ENCODE results near the gene SPINT2. TPM values are rescaled to one million over a fixed set of nuclear protein-coding genes. Genes with fewer than 3 reads are reported as not detected.

SPINT2 gene
- total RNA-seq, 2 donors from 2014 or later = 6.9 to 9.1 TPM

DNA sequence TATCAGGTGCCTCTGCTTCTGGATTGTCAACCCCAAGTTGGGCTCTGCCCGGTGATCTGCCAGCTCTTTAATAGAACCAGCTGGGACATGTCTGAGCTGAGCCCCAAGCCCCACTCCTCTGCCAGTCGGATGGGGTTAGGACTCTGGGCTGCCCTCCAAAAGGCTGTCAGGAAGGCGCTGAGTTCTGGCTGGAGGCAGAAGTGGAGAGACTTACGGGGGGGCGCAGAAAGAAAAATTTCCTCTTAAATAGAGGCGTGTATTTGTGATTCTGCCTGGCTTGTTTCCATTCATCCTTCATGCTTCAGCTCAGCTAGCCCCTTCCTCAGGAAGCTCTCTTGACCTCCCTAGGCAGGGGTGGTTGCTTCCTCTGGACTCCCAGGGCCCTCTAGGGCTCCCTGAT lies 54.3 kb downstream of the SPINT2 start:
- Mint-ChIP-seq H3K27me3 (peaks cover 0 to 2% of the 10 kb centered on the region in 2 donors), H3K36me3 (no peaks in the 10 kb centered on the region), H3K27ac (no peak overlapping the region), H3K4me1 (ENCODE audit: low read depth in 2 of 2) (peaks cover 27 to 35% of the 10 kb centered on the region in 2 donors), H3K9me3 (no peaks in the 10 kb centered on the region), H3K4me3 (peak overlapping the region; percentile 72)
- DNase-seq (ENCODE audit: low spot score) = no peak
- no peak for ATAC-seq

DNA sequence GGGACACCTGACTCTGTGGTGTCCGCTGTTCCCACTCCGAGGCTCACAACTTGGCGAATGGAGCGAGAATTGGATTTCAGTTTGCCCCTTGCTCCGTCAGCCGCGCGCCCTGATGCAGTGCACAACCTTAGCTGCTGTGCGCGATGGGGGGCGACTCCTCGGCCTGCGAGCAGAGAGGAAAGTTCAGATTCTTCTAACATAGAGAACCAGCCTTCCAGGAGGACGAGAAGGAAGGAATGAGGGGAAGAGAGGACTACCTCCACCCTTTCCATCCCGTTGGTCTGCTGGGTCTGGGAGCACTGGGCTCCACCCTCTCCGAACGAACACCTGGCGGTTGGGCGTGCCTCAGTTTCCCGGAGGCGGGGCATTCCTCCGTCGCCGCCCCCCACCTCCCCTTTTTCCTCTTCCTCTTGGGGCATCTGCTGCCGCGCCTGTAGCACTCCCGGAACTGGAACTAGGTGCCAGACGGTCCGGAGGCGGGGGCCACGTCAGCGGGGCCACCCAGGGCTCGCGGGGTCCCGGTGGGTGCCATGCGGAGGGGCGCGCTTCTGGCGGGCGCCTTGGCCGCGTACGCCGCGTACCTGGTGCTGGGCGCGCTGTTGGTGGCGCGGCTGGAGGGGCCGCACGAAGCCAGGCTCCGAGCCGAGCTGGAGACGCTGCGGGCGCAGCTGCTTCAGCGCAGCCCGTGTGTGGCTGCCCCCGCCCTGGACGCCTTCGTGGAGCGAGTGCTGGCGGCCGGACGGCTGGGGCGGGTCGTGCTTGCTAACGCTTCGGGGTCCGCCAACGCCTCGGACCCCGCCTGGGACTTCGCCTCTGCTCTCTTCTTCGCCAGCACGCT lies 55.3 kb downstream of the SPINT2 start, which contains the start of gene KCNK6:
KCNK6 (plus strand) TSS at position 425 of the 838 bp plus-strand sequence; CDS start at position 531, 106 bp downstream.
- Mint-ChIP-seq H3K27ac (peak within 1 kb of the TSS; percentile 49 to 55), H3K36me3 (no peaks in the 10 kb centered on the region), H3K9me3 (no peaks in the 10 kb centered on the region), H3K4me3 (peak within 1 kb of the TSS; percentile 72), H3K27me3 (peaks cover 0 to 2% of the 10 kb centered on the region in 2 donors), H3K4me1 (ENCODE audit: low read depth in 2 of 2) (peaks cover 27 to 35% of the 10 kb centered on the region in 2 donors)
- ATAC-seq (no peak), DNase-seq (ENCODE audit: low spot score) (peak; percentile 73)

GRCh38 chr19:38320969-38321339 lies 56.6 kb downstream of the SPINT2 start:
- Mint-ChIP-seq H3K9me3 (no peaks in the 10 kb centered on the region), H3K27ac (peak overlapping the region; percentile 49 to 55), H3K4me3 (peak overlapping the region; percentile 72), H3K36me3 (no peaks in the 10 kb centered on the region), H3K27me3 (peaks cover 0 to 2% of the 10 kb centered on the region in 2 donors), H3K4me1 (ENCODE audit: low read depth in 2 of 2) (peaks cover 24 to 35% of the 10 kb centered on the region in 2 donors)
- ATAC-seq (no peak), DNase-seq (ENCODE audit: low spot score) (no peak)

- no peak for DNase-seq (ENCODE audit: low spot score)
- Mint-ChIP-seq H3K4me1 (ENCODE audit: low read depth in 2 of 2) (peaks cover 22 to 33% of the 10 kb centered on the region in 2 donors), H3K4me3 (no peak overlapping the region), H3K36me3 (no peaks in the 10 kb centered on the region), H3K9me3 (no peaks in the 10 kb centered on the region), H3K27ac (peak overlapping the region in 1 of 2 donors; percentile 55), H3K27me3 (peaks cover 0 to 2% of the 10 kb centered on the region in 2 donors)
- no peak for ATAC-seq
Measured at GRCh38 chr19:38321646-38322196, 57.3 kb downstream of the SPINT2 start.

- ATAC-seq = no peak
- Mint-ChIP-seq H3K4me1 (ENCODE audit: low read depth in 2 of 2) (peaks cover 12 to 23% of the 10 kb centered on the region in 2 donors), H3K9me3 (no peaks in the 10 kb centered on the region), H3K27me3 (peaks cover 0 to 2% of the 10 kb centered on the region in 2 donors), H3K36me3 (peaks cover 7% of the 10 kb centered on the region), H3K4me3 (no peak overlapping the region), H3K27ac (no peak overlapping the region)
- peak; percentile 29 for DNase-seq (ENCODE audit: low spot score)
Measured at GRCh38 chr19:38323291-38323690, 58.9 kb downstream of the SPINT2 start.

DNA sequence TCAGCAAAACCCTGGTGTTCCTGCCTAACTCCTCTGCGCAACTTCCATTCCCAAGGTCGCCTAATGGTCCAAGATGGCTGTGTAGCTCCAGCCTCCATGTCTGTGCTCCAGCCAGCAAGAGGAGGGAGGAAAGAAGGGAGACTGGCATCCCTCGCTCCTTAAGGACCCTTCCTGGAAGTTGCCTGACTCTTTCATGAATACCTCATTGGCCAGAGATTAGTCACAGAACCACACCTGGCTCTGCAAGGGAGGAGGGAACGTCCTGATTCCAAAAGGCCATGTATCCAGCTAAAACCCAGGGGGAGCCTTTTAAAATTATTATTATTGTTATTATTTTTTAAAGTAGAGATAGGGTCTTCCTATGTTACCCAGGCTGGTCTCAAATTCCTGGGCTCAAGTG lies 60.1 kb downstream of the SPINT2 start:
- no peaks in the 10 kb centered on the region for H3K9me3 Mint-ChIP-seq
- peaks cover 0 to under 1% of the 10 kb centered on the region in 2 donors for H3K27me3 Mint-ChIP-seq
- ATAC-seq (no peak), DNase-seq (ENCODE audit: low spot score) (no peak)
- H3K27ac Mint-ChIP-seq = no peak overlapping the region
- no peak overlapping the region for H3K4me3 Mint-ChIP-seq
- H3K36me3 Mint-ChIP-seq = peaks cover 11% of the 10 kb centered on the region
- H3K4me1 Mint-ChIP-seq (ENCODE audit: low read depth in 2 of 2) = peaks cover 6 to 19% of the 10 kb centered on the region in 2 donors

GRCh38 chr19:38326591-38326990 lies 62.2 kb downstream of the SPINT2 start:
- ATAC-seq (no peak), DNase-seq (ENCODE audit: low spot score) (no peak)
- H3K27ac Mint-ChIP-seq = no peak overlapping the region
- no peaks in the 10 kb centered on the region for H3K9me3 Mint-ChIP-seq
- peaks cover 11% of the 10 kb centered on the region for H3K36me3 Mint-ChIP-seq
- H3K27me3 Mint-ChIP-seq = peaks cover 0 to 2% of the 10 kb centered on the region in 2 donors
- H3K4me3 Mint-ChIP-seq = no peak overlapping the region
- H3K4me1 Mint-ChIP-seq (ENCODE audit: low read depth in 2 of 2) = peaks cover 1 to 7% of the 10 kb centered on the region in 2 donors

DNA sequence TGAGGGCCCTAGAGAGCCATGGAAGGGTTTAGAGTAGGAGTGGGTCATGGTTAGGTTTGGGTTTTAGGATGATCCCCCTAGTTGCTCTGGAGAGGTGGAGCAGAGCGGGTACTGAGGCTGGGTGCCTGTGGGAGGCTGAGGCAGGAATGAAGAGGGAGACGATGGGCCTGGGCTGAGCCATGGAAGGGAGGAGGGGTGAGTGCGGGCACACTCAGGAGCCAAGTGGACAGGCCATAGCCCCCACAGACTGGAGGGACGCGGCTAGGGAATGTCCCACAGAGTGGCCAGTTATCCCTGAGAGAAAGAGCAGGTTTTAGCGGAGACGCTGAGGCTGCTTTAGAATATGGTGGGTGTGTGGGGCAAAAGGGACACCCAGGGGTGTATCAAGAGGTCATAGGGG lies 65.3 kb downstream of the SPINT2 start:
- Mint-ChIP-seq H3K27me3 (peaks cover 0 to 2% of the 10 kb centered on the region in 2 donors), H3K36me3 (peaks cover 11% of the 10 kb centered on the region), H3K27ac (no peak overlapping the region), H3K4me3 (no peak overlapping the region), H3K4me1 (ENCODE audit: low read depth in 2 of 2) (no peaks in the 10 kb centered on the region), H3K9me3 (no peaks in the 10 kb centered on the region)
- peak; percentile 53 for DNase-seq (ENCODE audit: low spot score)
- ATAC-seq = peak in 1 of 2 donors; percentile 24

DNA sequence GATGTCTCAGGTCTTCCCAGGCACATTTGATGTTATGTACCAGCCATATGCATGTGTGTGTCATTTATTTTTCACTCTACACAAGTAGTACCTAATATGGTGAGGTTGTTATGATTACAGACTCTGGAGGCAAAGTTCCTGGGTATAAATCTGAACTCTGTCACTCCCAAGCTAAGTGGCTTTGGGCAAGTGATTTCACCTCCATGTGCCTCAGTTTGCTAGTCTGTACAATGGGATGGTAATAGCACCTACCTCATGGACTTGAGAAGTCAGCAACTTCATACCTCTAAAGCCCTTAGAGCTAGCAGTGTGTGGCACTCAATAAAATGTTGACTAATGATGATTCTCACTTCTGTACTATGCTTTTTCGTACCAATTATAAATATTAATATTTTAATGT lies 67.4 kb downstream of the SPINT2 start:
- H3K4me1 Mint-ChIP-seq (ENCODE audit: low read depth in 2 of 2) = peaks cover 7 to 10% of the 10 kb centered on the region in 2 donors
- H3K27me3 Mint-ChIP-seq = peaks cover 0 to 2% of the 10 kb centered on the region in 2 donors
- H3K27ac Mint-ChIP-seq = no peak overlapping the region
- no peak for DNase-seq (ENCODE audit: low spot score)
- H3K36me3 Mint-ChIP-seq = peaks cover 11% of the 10 kb centered on the region
- no peak overlapping the region for H3K4me3 Mint-ChIP-seq
- ATAC-seq = no peak
- no peaks in the 10 kb centered on the region for H3K9me3 Mint-ChIP-seq

DNA sequence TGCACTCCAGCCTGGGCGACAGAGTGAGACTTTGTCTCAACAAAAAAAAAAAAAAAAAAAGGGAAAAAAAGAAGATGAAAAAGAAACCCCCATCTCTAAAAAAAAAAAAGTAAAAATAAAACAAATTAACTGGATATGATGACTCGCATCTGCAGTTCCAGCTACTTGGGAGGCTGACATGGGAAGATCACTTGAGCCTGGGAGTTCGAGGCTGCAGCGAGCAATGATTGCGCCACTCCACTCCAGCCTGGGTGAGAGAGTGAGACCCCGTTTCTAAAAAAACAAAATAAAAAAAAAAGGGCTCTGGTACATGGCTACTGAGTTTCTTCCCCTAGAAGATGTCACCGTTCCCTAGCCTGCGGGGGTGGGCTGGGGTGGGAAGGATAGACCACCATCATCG lies 68.9 kb downstream of the SPINT2 start:
- DNase-seq (ENCODE audit: low spot score) = no peak
- Mint-ChIP-seq H3K4me3 (no peak overlapping the region), H3K27ac (no peak overlapping the region), H3K9me3 (no peaks in the 10 kb centered on the region), H3K27me3 (peaks cover 0 to 2% of the 10 kb centered on the region in 2 donors), H3K36me3 (peaks cover 4% of the 10 kb centered on the region), H3K4me1 (ENCODE audit: low read depth in 2 of 2) (peaks cover 13 to 17% of the 10 kb centered on the region in 2 donors)
- no peak for ATAC-seq

GRCh38 chr19:38335949-38336637 lies 71.7 kb downstream of the SPINT2 start:
- H3K27ac Mint-ChIP-seq = peak overlapping the region; percentile 96 to 98
- peak; percentile 84 to 89 for ATAC-seq

DNA sequence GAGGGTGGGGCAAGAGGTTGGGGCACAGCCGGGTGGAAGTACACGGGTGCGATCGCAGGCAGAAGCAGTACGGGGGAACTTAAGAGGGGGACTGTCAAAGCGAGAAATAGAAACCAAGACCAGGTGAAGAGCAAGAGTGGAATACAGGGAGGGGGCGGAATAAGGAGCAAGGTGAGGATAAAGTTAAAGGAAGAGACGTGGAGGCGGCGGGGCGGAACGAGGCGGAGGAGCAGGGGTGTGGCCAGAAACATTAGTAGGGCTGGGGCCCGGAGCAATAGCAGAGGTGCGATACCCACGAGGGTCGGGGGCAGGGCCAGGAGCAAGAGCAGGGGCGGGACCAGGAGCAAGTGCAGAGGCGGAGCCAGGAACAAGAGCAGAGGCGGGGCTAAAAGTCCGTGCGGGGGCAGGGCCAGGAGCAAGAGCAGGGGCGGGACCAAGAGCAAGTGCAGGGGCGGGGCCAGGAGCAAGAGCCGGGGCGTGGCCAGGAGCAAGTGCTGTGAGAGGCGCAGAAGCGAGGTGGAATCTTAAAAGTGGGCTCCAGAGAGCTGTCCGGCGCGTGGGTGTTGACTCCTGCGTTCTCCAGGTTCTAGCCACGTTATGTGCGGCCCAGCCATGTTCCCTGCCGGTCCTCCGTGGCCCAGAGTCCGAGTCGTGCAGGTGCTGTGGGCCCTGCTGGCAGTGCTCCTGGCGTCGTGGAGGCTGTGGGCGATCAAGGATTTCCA lies 72.4 kb downstream of the SPINT2 start:
- H3K9me3 Mint-ChIP-seq = no peaks in the 10 kb centered on the region
- H3K27ac Mint-ChIP-seq = peak overlapping the region; percentile 96 to 98
- no peaks in the 10 kb centered on the region for H3K27me3 Mint-ChIP-seq
- ATAC-seq = peak; percentile 85 to 86
- DNase-seq (ENCODE audit: low spot score) = peak; percentile 96
- no peaks in the 10 kb centered on the region for H3K36me3 Mint-ChIP-seq
- peaks cover 16 to 23% of the 10 kb centered on the region in 2 donors for H3K4me1 Mint-ChIP-seq (ENCODE audit: low read depth in 2 of 2)
- peak overlapping the region; percentile 100 for H3K4me3 Mint-ChIP-seq

More at GRCh38 chr19:38335949-38336637, 71.7 kb downstream of the SPINT2 start:
- Mint-ChIP-seq H3K36me3 (no peaks in the 10 kb centered on the region), H3K27me3 (no peaks in the 10 kb centered on the region), H3K4me1 (ENCODE audit: low read depth in 2 of 2) (peaks cover 16 to 22% of the 10 kb centered on the region in 2 donors), H3K4me3 (peak overlapping the region; percentile 100), H3K9me3 (no peaks in the 10 kb centered on the region)
- peak; percentile 98 for DNase-seq (ENCODE audit: low spot score)

- Mint-ChIP-seq H3K36me3 (no peaks in the 10 kb centered on the region), H3K27ac (peak overlapping the region; percentile 96 to 98), H3K9me3 (no peaks in the 10 kb centered on the region), H3K27me3 (no peaks in the 10 kb centered on the region), H3K4me3 (peak overlapping the region; percentile 100), H3K4me1 (ENCODE audit: low read depth in 2 of 2) (peaks cover 16 to 23% of the 10 kb centered on the region in 2 donors)
- peak; percentile 37 for DNase-seq (ENCODE audit: low spot score)
- ATAC-seq = no peak
Measured at GRCh38 chr19:38337360-38337653, 72.9 kb downstream of the SPINT2 start.

Data from natural killer cell treated with Interleukin-12 subunit alpha and Interleukin-12 subunit beta and Interleukin-15 and Interleukin-18, amount 100 ng/mL, for 72 hours (primary cell).